ENCODE results near the gene FAM219A. TPM values are rescaled to one million over a fixed set of nuclear protein-coding genes. Genes with fewer than 3 reads are reported as not detected.

Gene FAM219A
- total RNA-seq, 1 donor from 2014 or later: 8.4 TPM

DNA sequence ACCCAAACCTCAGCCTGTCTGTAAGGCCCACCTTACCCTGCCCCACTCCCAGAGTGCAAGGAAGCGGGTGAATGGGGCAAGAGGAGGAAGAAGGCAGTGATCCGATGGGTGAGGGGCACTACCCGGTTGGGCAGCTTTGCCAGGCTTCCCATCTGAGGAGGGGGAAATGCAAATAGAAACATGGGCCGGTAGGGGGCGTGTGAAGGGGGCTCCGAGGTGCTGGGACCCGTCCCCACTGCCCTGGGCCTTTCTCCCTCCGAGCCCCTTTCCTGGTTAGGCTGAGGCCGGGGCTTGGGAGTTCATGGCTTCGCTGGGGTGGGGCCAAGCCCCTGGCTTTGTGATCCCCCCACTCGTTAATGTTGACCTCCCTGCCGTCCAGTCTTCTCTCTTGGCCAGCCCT, 58.1 kb downstream of the FAM219A start:
- no peak for DNase-seq

DNA sequence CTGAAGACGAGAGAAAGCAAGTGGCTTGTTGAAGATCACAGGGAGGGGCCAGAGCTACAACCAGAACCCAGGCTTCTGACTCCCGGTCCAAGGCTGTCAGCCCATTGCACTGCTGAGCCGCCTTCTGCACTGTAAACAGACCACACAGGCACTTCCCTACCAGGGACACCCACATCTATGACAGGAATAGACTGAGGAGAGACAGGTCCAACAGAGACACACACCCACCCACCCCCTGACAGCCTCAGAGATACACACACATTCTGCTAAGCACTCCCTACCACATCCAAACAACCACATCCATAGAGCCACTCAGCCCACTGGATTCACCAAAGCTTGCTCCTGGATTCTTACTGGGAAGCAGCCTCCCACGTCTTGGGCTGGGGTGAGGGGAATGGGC, 58.6 kb downstream of the FAM219A start:
- no peak for DNase-seq

- DNase-seq: no peak
Observed at GRCh38 chr9:34398875-34399274, 59.5 kb downstream of the FAM219A start.

GRCh38 chr9:34396276-34397214, 61.8 kb downstream of the FAM219A start:
- DNase-seq: no peak

DNA sequence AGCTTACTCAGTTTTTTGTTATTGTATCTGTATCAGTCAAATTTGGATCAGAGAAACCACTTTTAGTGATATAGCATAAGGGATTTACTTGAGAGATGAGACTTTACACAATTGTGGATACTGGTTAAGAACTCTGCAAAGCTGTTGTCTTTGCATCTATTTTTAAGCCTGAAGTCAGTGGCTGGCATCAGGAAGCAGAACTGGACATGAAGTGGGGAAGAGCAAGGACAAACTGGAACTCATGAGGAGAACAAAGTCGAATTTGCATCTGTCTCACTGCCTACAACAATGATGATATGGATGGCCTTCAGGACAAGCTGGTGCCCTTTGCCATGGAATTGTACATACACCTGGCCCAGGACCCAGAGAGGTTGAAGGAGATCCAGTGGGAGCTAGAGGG, 65.9 kb downstream of the FAM219A start:
- DNase-seq: no peak

GRCh38 chr9:34387239-34387638, 71.1 kb downstream of the FAM219A start:
- no peak for DNase-seq

- no peak for DNase-seq
Observed at GRCh38 chr9:34386656-34387055, 71.7 kb downstream of the FAM219A start.

GRCh38 chr9:34385561-34386230, 72.7 kb downstream of the FAM219A start:
- DNase-seq: no peak

DNA sequence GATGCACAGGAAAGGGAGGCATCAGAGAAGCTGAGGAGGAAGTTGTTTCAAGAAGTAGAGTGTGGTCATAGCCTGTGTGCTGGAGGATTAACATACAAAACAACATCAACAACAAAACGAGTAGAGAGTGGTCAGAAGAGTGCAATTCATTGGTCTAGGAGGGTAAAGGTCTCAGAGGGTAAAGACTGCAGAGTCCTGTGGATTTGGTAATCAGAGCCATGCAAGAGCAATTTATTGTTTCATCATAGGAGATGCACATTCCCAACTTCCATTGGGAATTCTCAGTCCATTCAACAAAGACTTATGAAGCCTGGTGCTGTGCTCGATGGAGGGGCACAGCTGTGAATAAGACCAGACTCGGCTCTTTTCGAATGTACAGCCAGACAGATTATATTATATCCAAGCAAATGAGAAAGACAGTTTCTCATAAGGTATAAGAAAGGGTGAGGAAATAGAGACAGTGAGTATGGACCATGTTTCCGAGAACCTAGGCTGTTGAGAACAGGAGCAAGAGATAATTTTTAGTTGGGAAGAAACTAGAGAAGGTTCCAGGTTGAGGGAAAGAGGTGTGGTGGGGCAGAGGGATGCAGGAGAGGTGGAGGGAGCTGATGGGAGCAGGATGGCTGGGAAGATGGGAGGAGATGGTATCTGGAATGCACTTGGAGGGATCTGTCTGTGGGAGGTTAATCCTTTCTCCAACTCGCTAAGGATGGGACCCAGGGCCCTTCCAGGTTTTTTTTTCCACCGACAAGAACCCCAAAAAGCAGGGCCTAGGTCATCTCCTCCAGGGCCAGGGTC, 73.8 kb downstream of the FAM219A start:
- no peak for DNase-seq

DNA sequence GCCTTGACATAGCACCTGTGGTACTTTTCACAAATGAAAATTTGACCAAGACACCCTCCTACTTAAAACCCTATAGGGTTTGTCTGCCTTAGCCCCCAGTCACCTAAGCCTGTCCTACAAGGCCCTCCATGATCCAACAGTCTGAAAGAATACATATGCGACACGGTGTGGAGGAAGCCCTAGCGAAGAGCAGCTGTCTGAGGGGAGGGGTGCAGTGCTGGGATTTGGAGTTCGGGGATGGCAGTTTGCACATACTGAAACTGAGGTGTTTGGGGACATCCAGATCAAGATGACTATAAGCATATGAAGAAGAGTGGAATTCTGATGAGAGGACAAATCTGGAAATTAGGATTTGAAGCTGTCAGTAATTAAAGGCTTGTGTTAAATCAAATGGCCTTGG, 74.5 kb downstream of the FAM219A start:
- no peak for DNase-seq

DNA sequence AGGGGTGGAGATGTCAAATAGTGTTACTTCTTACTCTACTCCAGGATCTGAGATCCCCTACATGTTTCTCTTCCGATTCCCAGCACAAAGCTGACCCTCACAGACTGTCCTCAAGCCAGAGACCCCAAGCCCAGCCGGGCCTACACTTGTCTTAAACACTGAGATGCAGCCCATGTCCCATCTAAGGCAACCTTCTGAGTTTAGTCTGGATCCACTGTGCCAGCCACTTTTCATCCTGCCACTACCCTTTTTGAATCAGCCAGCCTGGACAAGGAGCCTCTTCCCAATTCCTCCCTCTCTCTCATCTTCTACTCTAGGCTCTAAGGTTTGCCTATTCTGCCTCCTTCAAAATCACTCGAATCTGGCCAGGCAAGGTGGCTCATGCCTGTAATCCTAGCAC, 75.5 kb downstream of the FAM219A start:
- no peak for DNase-seq

DNA sequence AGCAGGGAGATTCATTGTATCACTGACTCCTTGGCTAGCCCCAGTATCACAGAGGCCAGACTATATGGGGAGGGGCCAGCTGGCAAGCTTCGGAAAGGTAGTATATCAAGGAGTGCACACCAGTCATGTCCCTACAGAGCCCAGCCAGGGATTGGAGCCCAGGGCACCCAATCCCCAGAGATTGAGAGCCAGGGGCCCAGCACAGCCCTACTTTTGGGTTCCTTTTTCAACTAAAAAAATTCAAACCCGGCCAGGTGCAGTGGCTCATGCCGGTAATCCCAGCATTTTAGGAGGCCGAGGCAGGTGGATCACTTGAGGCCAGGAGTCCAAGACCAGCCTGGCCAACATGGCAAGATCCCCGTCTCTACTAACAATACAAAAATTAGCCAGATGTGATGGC, 76.3 kb downstream of the FAM219A start:
- DNase-seq: no peak

DNA sequence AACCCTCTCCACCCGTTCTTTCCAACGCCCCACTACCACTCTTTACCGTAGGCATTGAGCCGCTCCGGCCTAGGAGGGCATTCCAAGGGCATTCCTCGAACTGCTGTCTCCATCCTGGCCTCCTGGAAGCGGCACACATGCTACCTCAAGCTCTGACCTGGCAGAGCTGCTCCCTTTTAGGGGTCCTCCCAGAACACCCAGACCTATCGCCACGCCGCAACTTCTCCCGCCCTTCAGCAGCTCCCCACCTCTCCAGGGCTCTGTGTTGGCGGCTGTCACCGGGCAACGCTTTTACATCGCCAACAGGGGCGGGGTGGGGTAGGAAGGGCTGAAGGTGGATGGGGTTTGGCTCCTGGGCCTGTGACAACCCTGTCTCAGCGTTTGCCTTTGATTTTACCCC, 77.0 kb downstream of the FAM219A start:
- DNase-seq: peak; percentile 29

- DNase-seq: peak; percentile 78
Observed at GRCh38 chr9:34380511-34381315, 77.7 kb downstream of the FAM219A start.

DNA sequence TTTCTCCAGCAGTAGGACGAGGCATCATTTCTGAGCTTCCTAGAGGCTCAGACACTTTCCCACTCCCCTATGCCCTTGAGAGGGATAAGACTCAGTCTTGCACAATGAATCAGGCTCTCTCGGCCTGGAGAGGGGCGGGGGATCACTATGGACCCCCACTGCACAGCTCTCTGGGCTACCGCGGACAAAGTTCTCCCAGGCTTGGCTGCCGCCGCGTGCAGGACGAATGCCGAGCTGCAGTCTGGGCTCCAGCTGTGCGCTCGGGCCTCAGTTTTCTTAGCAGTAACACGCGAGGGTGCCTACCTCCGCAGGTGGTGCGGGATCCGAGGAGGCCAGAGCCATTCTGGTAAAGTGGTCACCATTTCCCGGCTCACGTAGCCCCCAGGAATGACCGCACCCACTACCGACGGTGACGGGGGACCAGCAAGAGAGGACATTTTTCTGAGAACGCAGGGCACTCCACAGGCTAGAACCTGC, 78.3 kb downstream of the FAM219A start:
- DNase-seq: no peak

GRCh38 chr9:34379334-34380033, 78.9 kb downstream of the FAM219A start:
- peak; percentile 93 for DNase-seq

GRCh38 chr9:34378376-34379060, 79.9 kb downstream of the FAM219A start:
- DNase-seq: no peak

DNA sequence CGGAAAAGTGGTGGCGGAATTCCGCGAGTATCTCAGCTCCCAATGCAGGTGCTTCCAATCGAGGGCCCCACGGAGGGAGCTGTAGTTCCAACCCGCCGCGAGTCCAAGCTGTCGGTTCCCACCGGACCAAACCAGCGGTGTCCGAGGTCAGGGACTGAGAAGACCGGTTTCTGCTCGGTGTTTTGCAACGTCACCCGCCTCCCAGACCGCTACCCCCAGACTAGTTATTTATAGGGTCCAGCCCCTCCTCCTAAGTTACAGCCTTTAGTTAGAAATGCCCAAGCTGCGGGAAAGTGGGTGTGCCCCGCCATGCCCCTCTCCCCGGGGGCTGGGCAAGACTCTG, 81.0 kb downstream of the FAM219A start:
- DNase-seq: no peak

- peak; percentile 95 for DNase-seq
Observed at GRCh38 chr9:34376596-34377403, 81.6 kb downstream of the FAM219A start, which contains the start of gene MYORG. MYORG (minus strand) TSS chr9:34376898; CDS start chr9:34372943, 3,955 bp downstream.
